ENCODE results near the gene POU6F2. TPM values are rescaled to one million over a fixed set of nuclear protein-coding genes. Genes with fewer than 3 reads are reported as not detected.

POU6F2 gene
- total and polyA plus RNA-seq, 9 of the 15 experiments (the other 6 are each of a cell fraction or from before 2014, with no cell fraction given) = 0.29 to 1.5 (median 0.96) TPM

- in situ Hi-C loops (cut with MboI) = no loop called here
- FAIRE-seq = no peak
- WGBS (ENCODE audit: insufficient coverage, low coverage, missing lambda C conversion rate) = 0% methylated on average over 3 of the region's 3 CpGs
- intact Hi-C loops (cut with micrococcal nuclease) = no loop called here
- H2AFZ ChIP-seq (ENCODE audit: low read depth, low read length) = no peak overlapping the region
- TF ChIP-seq ZNF347 (CRISPR knock-in tag; IDR thresholded peaks at IDR 0.05; ENCODE audit: low read depth) = no peak
- no peak for TF ChIP-seq RAD21 (CRISPR knock-in tag; conservative IDR thresholded peaks at IDR 0.05 in 1 of 2, IDR thresholded peaks at IDR 0.05 in 1 of 2)
- TF ChIP-seq TSC22D4 (tag; IDR thresholded peaks at IDR 0.05) = no peak
- no peak for TF ChIP-seq E2F6 (IDR thresholded peaks at IDR 0.05; ENCODE audit: borderline replicate concordance in 1 of 2, extremely low read depth in 1 of 2, insufficient read depth in 1 of 2, insufficient read length in 1 of 2, low read depth in 1 of 2, low read length in 1 of 2, poor library complexity in 1 of 2, severe bottlenecking in 1 of 2)
- TF ChIP-seq CREB1 (IDR thresholded peaks at IDR 0.05) = no peak
- TF ChIP-seq CREB1 (CRISPR knock-in tag; IDR thresholded peaks at IDR 0.05) = no peak
- TF ChIP-seq ARNT (IDR thresholded peaks at IDR 0.05) = no peak
- no peak for TF ChIP-seq U2AF2 (optimal IDR thresholded peaks at IDR 0.05; ENCODE audit: low read depth, low read length)
- no peak for TF ChIP-seq TRIM24 (IDR thresholded peaks at IDR 0.05)
- no peak for TF ChIP-seq ETV5 (CRISPR knock-in tag; IDR thresholded peaks at IDR 0.05; ENCODE audit: low read depth)
- no peak for TF ChIP-seq MCM7 (IDR thresholded peaks at IDR 0.05)
- ChIA-PET CTCF (ENCODE audit: low intra/inter-chr PET ratio) (no interaction called here), POLR2A (no interaction called here)
- H3K9me1 ChIP-seq (ENCODE audit: control insufficient read depth, insufficient read depth, low read length) = peaks cover 3% of the 10 kb centered on the region
- no peak overlapping the region for H3K27ac ChIP-seq (ENCODE audit: extremely low read depth, low read depth, low read length)
- H3K9me3 ChIP-seq (replicated peaks; ENCODE audit: control insufficient read depth, insufficient read depth, low read depth, low read length) = no peaks in the 10 kb centered on the region
- no peak for DNase-seq (ENCODE audit: extremely low read depth in 1 of 4, low spot score in 3 of 4)
- H3K36me3 ChIP-seq (ENCODE audit: control insufficient read depth, insufficient read depth, low read length) = no peaks in the 10 kb centered on the region
- no peaks in the 10 kb centered on the region for H3K79me2 ChIP-seq (ENCODE audit: control insufficient read depth, insufficient read depth, low read length)
- H4K20me1 ChIP-seq (replicated peaks; ENCODE audit: control insufficient read depth, insufficient read depth, low read length) = no peaks in the 10 kb centered on the region; the same call in 1 of the 2 replicates
- no peak overlapping the region for H3K9ac ChIP-seq (ENCODE audit: insufficient read depth in 1 of 2, low read depth in 2 of 2, low read length in 2 of 2)
- H3K4me3 ChIP-seq = no peak overlapping the region
- BruUV-seq (replicated peaks) = no TSS peak
- H3K4me2 ChIP-seq (ENCODE audit: insufficient read depth, low read length) = no peak overlapping the region
- H3K27me3 ChIP-seq (ENCODE audit: control insufficient read depth in 2 of 2, insufficient read depth in 2 of 2, low read length in 2 of 2) = no peaks in the 10 kb centered on the region
- no peak for ATAC-seq
- no peaks in the 10 kb centered on the region for H3K4me1 ChIP-seq (replicated peaks in 1 of 2; ENCODE audit: control insufficient read depth in 2 of 2, insufficient read depth in 2 of 2, low read length in 2 of 2)
Observed at GRCh38 chr7:39145283-39145682, 167.6 kb downstream of the POU6F2 start.
